RKO (cell line): ENCODE measurements around the gene HOXB1.
"Not testable (repeated sequence)": the region's sequence is repeated elsewhere in the genome, so short reads cannot be mapped to it uniquely, and the experiment has no call there.

Source experiments
- DNase-seq: peaks from one replicate; pipeline ENCODE4 v3.0.0-alpha.2; 2016; ENCODE audit warnings: low spot score

Gene HOXB1

DNA sequence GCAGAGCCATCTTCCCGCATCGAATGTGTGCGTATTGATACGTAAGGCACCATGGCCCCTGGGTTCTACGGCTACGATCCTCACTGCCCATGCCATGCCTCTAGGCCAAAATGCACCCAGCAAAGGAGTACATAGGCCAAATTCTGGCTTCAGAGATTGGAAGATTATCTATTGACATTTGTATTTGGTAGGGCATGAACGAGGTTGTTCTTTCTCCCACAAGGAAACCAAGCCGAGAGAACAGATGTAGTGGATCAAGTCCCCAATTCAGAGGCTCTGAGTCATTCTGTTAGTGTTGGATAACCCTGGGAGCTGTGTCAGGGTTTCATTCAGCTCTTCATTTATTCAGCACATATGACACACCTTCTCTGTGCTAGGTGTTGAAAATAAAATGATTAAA lies 36.5 kb downstream of the HOXB1 start:
- DNase-seq: no peak

- DNase-seq: peak; percentile 39
Measured at GRCh38 chr17:48492401-48493298, 38.2 kb downstream of the HOXB1 start.

GRCh38 chr17:48491527-48492273 lies 39.1 kb downstream of the HOXB1 start:
- no peak for DNase-seq

DNA sequence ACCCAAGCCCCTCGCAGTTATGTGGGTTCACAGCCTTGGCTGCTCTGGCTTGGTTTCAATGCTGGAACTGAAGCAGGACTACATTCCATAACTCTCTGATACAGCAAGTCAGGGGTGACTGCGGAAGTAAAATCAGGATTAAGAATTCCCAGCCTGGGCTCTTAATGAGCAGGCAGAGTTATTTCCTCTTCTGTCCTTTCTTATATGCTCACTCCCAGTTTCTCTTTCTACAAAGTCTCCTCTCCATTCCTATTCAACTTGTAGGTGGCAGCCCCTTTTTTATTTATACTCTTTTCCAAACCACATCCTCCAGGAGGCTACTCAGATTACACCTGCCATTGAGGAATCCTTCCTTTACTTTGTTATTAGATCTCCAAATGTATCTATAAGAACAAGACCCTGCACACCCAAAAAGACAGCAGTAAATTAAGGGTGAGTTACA lies 40.3 kb downstream of the HOXB1 start:
- no peak for DNase-seq

DNA sequence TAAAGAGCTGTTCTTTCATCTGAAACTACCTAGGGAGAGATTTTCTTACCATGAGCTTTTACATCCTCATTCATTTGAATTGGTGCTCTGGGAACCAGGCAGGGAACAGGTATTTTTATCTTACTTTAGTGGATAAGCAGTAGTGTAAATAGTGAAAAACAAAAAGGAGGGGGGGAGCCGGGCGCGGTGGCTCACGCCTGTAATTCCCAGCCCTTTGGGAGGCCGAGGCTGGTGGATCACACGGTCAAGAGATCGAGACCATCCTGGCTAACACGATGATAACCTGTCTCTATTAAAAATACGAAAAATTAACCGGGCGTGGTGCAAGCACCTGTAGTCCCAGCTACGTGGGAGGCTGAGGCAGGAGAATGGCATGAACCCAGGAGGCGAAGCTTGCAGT lies 41.0 kb downstream of the HOXB1 start:
- no peak for DNase-seq

DNA sequence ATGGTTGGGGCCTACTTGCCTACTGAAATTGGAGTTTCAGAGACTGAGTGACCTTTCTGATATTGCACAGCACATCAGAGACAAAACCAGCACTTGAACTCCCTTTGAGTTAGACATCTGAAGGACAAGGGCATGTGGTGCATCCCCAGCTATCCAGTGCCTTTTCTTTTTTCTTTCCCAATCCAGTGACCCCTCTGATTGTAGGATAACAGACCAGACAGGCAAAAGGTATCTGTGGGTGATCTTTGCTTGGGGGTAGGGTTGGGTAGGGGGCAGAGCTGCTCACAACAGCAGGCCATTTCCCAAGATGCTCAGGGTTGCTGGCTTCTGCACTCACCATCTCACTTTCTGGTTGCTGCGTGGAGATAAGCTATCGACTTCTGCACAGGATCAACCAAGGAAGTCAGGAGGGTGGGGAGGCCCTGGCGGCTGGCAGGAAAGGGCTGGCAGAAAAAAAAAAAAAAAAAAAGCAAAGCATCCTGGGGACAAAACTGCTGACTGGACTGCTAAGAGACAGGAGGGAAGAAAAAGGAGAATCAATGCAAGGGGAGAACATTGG lies 42.2 kb downstream of the HOXB1 start:
- DNase-seq: no peak

GRCh38 chr17:48487221-48487620 lies 43.6 kb downstream of the HOXB1 start:
- no peak for DNase-seq

GRCh38 chr17:48486557-48486956 lies 44.3 kb downstream of the HOXB1 start:
- DNase-seq: peak; percentile 80

- peak; percentile 18 for DNase-seq
Measured at GRCh38 chr17:48484850-48485249, 46.0 kb downstream of the HOXB1 start.

DNA sequence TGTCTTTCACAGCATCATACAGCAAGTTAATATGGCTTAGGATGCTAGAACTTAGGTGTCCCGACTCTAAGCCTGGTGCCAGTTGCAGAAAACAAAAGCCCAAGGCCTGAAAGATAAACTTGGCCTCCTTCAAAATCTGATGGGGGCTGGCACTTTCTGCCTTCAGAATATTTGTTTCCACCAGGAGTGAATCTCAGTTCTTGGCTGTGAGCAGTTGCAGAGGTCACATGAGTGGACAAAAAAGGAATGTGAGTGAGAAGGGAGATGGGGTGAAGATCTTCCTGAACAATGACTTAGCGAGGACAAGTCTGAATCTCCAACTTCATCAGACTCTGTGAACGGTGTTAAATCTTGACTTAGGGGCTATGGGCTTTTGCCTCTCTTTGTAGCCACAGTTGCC lies 46.6 kb downstream of the HOXB1 start:
- no peak for DNase-seq

GRCh38 chr17:48483471-48484131 lies 47.2 kb downstream of the HOXB1 start:
- peak; percentile 46 for DNase-seq

GRCh38 chr17:48483004-48483403 lies 47.8 kb downstream of the HOXB1 start:
- no peak for DNase-seq

DNA sequence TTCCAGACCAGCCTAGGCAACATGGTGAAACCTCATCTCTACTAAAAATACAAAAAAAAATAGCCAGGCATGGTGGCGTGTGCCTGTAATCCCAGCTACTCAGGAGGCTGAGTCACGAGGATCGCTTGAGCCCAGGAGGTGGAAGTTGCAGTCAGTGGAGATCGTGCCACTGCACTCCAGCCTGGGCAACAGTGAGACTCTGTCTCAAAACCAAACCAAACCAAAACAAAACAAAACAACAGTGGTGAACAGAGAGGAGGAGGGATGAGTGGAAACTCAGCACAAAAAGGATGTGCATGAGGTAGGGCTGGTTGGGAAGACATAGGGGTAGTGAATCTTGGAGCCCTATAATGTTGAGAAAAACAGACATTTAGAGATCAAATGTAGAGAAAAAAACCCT lies 48.5 kb downstream of the HOXB1 start:
- DNase-seq: not testable (repeated sequence)

- no peak for DNase-seq
Measured at GRCh38 chr17:48479014-48479402, 51.8 kb downstream of the HOXB1 start.
